ENCODE data around the gene KRTAP5-3.

KRTAP5-3 gene

DNA sequence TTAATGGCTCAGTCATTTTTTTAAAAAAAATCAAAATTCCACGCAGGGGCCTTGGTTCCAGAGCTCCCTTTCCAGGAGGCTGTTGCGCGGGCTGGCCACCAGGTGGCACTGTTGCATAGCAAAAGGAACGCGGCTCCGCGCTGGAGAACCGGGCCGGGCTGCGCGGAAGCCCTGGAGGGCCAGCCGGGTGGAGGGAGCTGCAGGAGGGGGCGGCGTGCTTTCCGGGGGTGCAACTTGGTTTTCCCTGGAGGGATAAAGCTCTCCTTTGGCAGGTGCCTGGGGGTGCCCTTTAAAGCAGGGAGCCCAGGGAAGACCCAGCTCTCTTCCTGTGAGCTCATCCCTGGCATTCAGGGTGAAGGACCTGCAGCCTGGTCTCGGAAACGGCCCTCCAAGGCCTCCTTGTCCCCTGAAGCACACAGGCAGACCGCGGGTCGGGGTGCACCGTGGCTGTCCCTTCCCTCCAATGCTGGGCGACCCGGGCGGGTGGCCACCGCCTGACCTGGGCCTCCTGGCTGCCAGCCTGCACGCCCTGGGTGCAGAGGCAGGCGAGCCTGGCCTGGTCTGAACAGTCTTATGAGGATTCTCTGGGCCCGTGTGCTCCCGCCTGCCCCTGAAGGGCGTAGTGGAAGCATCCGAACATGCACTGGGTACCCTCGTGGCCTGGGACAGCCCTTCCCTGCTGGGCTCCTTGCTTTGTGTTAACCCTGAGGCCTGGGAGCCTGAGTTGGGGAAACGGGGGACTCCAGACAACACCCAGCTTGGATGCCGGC lies 44.7 kb upstream of the KRTAP5-3 start (continued):
- TF ChIP-seq, protein P1, sequence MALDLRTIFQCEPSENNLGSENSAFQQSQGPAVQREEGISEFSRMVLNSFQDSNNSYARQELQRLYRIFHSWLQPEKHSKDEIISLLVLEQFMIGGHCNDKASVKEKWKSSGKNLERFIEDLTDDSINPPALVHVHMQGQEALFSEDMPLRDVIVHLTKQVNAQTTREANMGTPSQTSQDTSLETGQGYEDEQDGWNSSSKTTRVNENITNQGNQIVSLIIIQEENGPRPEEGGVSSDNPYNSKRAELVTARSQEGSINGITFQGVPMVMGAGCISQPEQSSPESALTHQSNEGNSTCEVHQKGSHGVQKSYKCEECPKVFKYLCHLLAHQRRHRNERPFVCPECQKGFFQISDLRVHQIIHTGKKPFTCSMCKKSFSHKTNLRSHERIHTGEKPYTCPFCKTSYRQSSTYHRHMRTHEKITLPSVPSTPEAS (tag by site-specific recombination; IDR thresholded peaks at IDR 0.05): no peak
- 0 out of 2 replicates have a peak, but pooled peaks have one; percentile 12 for TF ChIP-seq EGR2 (tag by site-specific recombination; IDR thresholded peaks at IDR 0.05; ENCODE audit: low read depth)
- TF ChIP-seq ZNF138 (tag by site-specific recombination; IDR thresholded peaks at IDR 0.05; ENCODE audit: borderline replicate concordance): no peak
- TF ChIP-seq ZNF112 (tag by site-specific recombination; IDR thresholded peaks at IDR 0.05): no peak
- no peak for TF ChIP-seq YY2 (tag by site-specific recombination; IDR thresholded peaks at IDR 0.05)
- TF ChIP-seq GLI2 (tag by site-specific recombination; IDR thresholded peaks at IDR 0.05; ENCODE audit: borderline replicate concordance, low read depth): no peak
- no peak for TF ChIP-seq ZNF623 (tag by site-specific recombination; IDR thresholded peaks at IDR 0.05)
- TF ChIP-seq ZBTB21 (tag by site-specific recombination; IDR thresholded peaks at IDR 0.05): no peak
- TF ChIP-seq, protein P2, sequence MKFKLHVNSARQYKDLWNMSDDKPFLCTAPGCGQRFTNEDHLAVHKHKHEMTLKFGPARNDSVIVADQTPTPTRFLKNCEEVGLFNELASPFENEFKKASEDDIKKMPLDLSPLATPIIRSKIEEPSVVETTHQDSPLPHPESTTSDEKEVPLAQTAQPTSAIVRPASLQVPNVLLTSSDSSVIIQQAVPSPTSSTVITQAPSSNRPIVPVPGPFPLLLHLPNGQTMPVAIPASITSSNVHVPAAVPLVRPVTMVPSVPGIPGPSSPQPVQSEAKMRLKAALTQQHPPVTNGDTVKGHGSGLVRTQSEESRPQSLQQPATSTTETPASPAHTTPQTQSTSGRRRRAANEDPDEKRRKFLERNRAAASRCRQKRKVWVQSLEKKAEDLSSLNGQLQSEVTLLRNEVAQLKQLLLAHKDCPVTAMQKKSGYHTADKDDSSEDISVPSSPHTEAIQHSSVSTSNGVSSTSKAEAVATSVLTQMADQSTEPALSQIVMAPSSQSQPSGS (tag by site-specific recombination; IDR thresholded peaks at IDR 0.05; ENCODE audit: low read depth): no peak
- TF ChIP-seq ZNF677 (tag by site-specific recombination; IDR thresholded peaks at IDR 0.05): no peak
- TF ChIP-seq KLF9 (tag by site-specific recombination; IDR thresholded peaks at IDR 0.05; ENCODE audit: low read depth): no peak
- TF ChIP-seq ZNF558 (tag by site-specific recombination; IDR thresholded peaks at IDR 0.05): no peak
- TF ChIP-seq ZNF280C (tag by site-specific recombination; IDR thresholded peaks at IDR 0.05): no peak
- TF ChIP-seq ZNF747 (tag by site-specific recombination; IDR thresholded peaks at IDR 0.05): no peak
- no peak for TF ChIP-seq ZNF350 (tag by site-specific recombination; IDR thresholded peaks at IDR 0.05)
- no peak for TF ChIP-seq ZXDB (tag by site-specific recombination; IDR thresholded peaks at IDR 0.05)
- TF ChIP-seq, protein P3, sequence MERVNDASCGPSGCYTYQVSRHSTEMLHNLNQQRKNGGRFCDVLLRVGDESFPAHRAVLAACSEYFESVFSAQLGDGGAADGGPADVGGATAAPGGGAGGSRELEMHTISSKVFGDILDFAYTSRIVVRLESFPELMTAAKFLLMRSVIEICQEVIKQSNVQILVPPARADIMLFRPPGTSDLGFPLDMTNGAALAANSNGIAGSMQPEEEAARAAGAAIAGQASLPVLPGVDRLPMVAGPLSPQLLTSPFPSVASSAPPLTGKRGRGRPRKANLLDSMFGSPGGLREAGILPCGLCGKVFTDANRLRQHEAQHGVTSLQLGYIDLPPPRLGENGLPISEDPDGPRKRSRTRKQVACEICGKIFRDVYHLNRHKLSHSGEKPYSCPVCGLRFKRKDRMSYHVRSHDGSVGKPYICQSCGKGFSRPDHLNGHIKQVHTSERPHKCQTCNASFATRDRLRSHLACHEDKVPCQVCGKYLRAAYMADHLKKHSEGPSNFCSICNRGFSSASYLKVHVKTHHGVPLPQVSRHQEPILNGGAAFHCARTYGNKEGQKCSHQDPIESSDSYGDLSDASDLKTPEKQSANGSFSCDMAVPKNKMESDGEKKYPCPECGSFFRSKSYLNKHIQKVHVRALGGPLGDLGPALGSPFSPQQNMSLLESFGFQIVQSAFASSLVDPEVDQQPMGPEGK (tag by site-specific recombination; IDR thresholded peaks at IDR 0.05): no peak
- TF ChIP-seq ZNF2 (tag by site-specific recombination; IDR thresholded peaks at IDR 0.05): no peak
- TF ChIP-seq GLIS1 (tag by site-specific recombination; IDR thresholded peaks at IDR 0.05): peak; percentile 58
- no peak for TF ChIP-seq ZNF10 (tag by site-specific recombination; IDR thresholded peaks at IDR 0.05)
- TF ChIP-seq ZSCAN23 (tag by site-specific recombination; IDR thresholded peaks at IDR 0.05): no peak
- TF ChIP-seq MZF1 (tag by site-specific recombination; IDR thresholded peaks at IDR 0.05; ENCODE audit: borderline replicate concordance): no peak
- TF ChIP-seq ZNF391 (tag by site-specific recombination; IDR thresholded peaks at IDR 0.05; ENCODE audit: borderline replicate concordance, low read depth): no peak
- TF ChIP-seq ZBTB20 (tag by site-specific recombination; IDR thresholded peaks at IDR 0.05): no peak
- no peak for TF ChIP-seq ZNF114 (tag by site-specific recombination; IDR thresholded peaks at IDR 0.05)
- TF ChIP-seq ZNF843 (tag by site-specific recombination; IDR thresholded peaks at IDR 0.05): no peak
- TF ChIP-seq ZNF530 (tag by site-specific recombination; IDR thresholded peaks at IDR 0.05; ENCODE audit: low read depth): no peak
- TF ChIP-seq, protein P4, sequence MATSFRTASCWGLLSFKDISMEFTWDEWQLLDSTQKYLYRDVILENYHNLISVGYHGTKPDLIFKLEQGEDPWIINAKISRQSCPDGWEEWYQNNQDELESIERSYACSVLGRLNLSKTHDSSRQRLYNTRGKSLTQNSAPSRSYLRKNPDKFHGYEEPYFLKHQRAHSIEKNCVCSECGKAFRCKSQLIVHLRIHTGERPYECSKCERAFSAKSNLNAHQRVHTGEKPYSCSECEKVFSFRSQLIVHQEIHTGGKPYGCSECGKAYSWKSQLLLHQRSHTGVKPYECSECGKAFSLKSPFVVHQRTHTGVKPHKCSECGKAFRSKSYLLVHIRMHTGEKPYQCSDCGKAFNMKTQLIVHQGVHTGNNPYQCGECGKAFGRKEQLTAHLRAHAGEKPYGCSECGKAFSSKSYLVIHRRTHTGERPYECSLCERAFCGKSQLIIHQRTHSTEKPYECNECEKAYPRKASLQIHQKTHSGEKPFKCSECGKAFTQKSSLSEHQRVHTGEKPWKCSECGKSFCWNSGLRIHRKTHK (tag by site-specific recombination; IDR thresholded peaks at IDR 0.05): no peak
- no peak for TF ChIP-seq ZNF404 (tag by site-specific recombination; IDR thresholded peaks at IDR 0.05)
- no peak for TF ChIP-seq FEZF1 (tag by site-specific recombination; IDR thresholded peaks at IDR 0.05)
- TF ChIP-seq, protein P5, sequence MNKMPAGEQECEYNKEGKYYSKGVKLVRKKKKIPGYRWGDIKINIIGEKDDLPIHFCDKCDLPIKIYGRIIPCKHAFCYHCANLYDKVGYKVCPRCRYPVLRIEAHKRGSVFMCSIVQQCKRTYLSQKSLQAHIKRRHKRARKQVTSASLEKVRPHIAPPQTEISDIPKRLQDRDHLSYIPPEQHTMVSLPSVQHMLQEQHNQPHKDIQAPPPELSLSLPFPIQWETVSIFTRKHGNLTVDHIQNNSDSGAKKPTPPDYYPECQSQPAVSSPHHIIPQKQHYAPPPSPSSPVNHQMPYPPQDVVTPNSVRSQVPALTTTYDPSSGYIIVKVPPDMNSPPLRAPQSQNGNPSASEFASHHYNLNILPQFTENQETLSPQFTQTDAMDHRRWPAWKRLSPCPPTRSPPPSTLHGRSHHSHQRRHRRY (tag by site-specific recombination; IDR thresholded peaks at IDR 0.05): no peak

All from HEK293 (cell line).